A673 (cell line): ENCODE results near the gene APOA4. TPM values are rescaled to one million over a fixed set of nuclear protein-coding genes. Genes with fewer than 3 reads are reported as not detected.
A peak's percentile ranks its signal among the peaks of the same experiment; 100 is the strongest.

Experiments used
- BruUV-seq: library from RNA; stranded (reverse); fragments of 400-500 nt; replicated peaks from 2 replicates; lab custom pipeline; 2021; lab: Mats Ljungman, UMichigan
- CTCF ChIA-PET: fragments of 300-600 bp; sonication (Branson Sonifier 250); formaldehyde crosslinking; loops from one replicate; lab custom pipeline; 2022; ENCODE audit warnings: antibody characterized with exemption; lab: Charles Lee
- POLR2A ChIA-PET: fragments of 300-600 bp; sonication (Branson Sonifier 250); formaldehyde crosslinking; loops from one replicate; lab custom pipeline; 2022; ENCODE audit warnings: antibody characterized with exemption; ENCODE audit not compliant: low non-redundant PET; lab: Charles Lee
- DNase-seq: peaks from one replicate; pipeline ENCODE4 v3.0.0-alpha.2; 2015; ENCODE audit warnings: low spot score
- H3K27ac ChIP-seq: fragments of 200-600 bp; sonication (generic); 2 replicates; pipeline ENCODE4 v1.5.1; 2016; ENCODE audit warnings: mixed run types, low read depth, mild to moderate bottlenecking, mixed read lengths, antibody characterized with exemption, low read length; ENCODE audit not compliant: poor library complexity, severe bottlenecking
- H3K27me3 ChIP-seq: fragments of 200-600 bp; sonication (generic); replicated peaks from 2 replicates; pipeline ENCODE4 v1.6.1; 2017; ENCODE audit warnings: mixed run types, low read depth, mild to moderate bottlenecking, mixed read lengths, antibody characterized with exemption, low read length; ENCODE audit not compliant: insufficient read depth, poor library complexity
- H3K36me3 ChIP-seq: fragments of 200-600 bp; sonication (generic); 2 replicates; pipeline ENCODE4 v1.6.1; 2016; ENCODE audit warnings: mixed run types, mild to moderate bottlenecking, mixed read lengths, antibody characterized with exemption, low read length; ENCODE audit not compliant: insufficient read depth, poor library complexity, severe bottlenecking
- H3K4me1 ChIP-seq: fragments of 200-600 bp; sonication (generic); 2 replicates; pipeline ENCODE4 v1.6.1; 2017; ENCODE audit warnings: mixed run types, mild to moderate bottlenecking, mixed read lengths, antibody characterized with exemption, low read length; ENCODE audit not compliant: insufficient read depth, poor library complexity, severe bottlenecking
- H3K4me3 ChIP-seq: fragments of 200-600 bp; sonication (generic); 2 replicates; pipeline ENCODE4 v1.5.1; 2016; ENCODE audit warnings: low read depth, mixed run types, mild to moderate bottlenecking, mixed read lengths, low read length; ENCODE audit not compliant: poor library complexity, severe bottlenecking
- H3K9me3 ChIP-seq: fragments of 200-600 bp; sonication (generic); 2 replicates; pipeline ENCODE4 v1.6.1; 2016; ENCODE audit warnings: mixed run types, low read depth, mild to moderate bottlenecking, mixed read lengths, antibody characterized with exemption, low read length; ENCODE audit not compliant: poor library complexity, severe bottlenecking
- EZH2 ChIP-seq: fragments of 200-600 bp; sonication (generic); IDR thresholded peaks from 2 replicates; pipeline ENCODE4 v1.6.1; 2017; ENCODE audit warnings: borderline replicate concordance, low read depth, mild to moderate bottlenecking, mixed read lengths, antibody characterized with exemption, low read length; ENCODE audit not compliant: poor library complexity, severe bottlenecking
- intact Hi-C: fragments of 100-400 bp; cut with micrococcal nuclease; formaldehyde crosslinking; loops from one replicate; pipeline ENCODE4 v1.10.0; 2022; ENCODE audit not compliant: unreplicated experiment
- total RNA-seq: library from RNA; stranded (reverse); gene quantifications from 2 replicates; pipeline ENCODE4 v1.2.3, GENCODE V29; 2021
- TF ChIP-seq, protein P1 (sequence below): fragments of 300-800, 200-600 bp; sonication (generic); conservative IDR thresholded peaks from 2 replicates; pipeline ENCODE4 v1.5.1; 2017; ENCODE audit warnings: low read depth, mild to moderate bottlenecking, antibody characterized with exemption, low read length, moderate library complexity, mixed read lengths

The APOA4 gene
- total RNA-seq, 1 experiment from 2014 or later, result not detected

- Histone ChIP-seq H3K4me1 (no peaks in the 10 kb centered on the region), H3K9me3 (no peaks in the 10 kb centered on the region), H3K27me3 (no peaks in the 10 kb centered on the region), H3K36me3 (no peaks in the 10 kb centered on the region), H3K27ac (no peak overlapping the region), H3K4me3 (no peak overlapping the region)
- ChIA-PET POLR2A (interaction anchor here (0.6 kb wide), 1 partner anchor 373 kb away, joined by 3 read pairs; no protein-coding TSS in a partner anchor), CTCF (no interaction called here)
- TF ChIP-seq, protein P1, sequence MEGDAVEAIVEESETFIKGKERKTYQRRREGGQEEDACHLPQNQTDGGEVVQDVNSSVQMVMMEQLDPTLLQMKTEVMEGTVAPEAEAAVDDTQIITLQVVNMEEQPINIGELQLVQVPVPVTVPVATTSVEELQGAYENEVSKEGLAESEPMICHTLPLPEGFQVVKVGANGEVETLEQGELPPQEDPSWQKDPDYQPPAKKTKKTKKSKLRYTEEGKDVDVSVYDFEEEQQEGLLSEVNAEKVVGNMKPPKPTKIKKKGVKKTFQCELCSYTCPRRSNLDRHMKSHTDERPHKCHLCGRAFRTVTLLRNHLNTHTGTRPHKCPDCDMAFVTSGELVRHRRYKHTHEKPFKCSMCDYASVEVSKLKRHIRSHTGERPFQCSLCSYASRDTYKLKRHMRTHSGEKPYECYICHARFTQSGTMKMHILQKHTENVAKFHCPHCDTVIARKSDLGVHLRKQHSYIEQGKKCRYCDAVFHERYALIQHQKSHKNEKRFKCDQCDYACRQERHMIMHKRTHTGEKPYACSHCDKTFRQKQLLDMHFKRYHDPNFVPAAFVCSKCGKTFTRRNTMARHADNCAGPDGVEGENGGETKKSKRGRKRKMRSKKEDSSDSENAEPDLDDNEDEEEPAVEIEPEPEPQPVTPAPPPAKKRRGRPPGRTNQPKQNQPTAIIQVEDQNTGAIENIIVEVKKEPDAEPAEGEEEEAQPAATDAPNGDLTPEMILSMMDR, result no peak
- TF ChIP-seq EZH2, result no peak
- intact Hi-C loops, result no loop called here
- no TSS peak for BruUV-seq
- peak; percentile 53 for DNase-seq
Observed at GRCh38 chr11:116793772-116794097, 29.4 kb downstream of the APOA4 start.

- Histone ChIP-seq H3K27me3 (no peaks in the 10 kb centered on the region), H3K4me3 (no peak overlapping the region), H3K27ac (no peak overlapping the region), H3K9me3 (no peaks in the 10 kb centered on the region), H3K36me3 (no peaks in the 10 kb centered on the region), H3K4me1 (peaks cover 4% of the 10 kb centered on the region)
- ChIA-PET POLR2A (interaction anchor here (0.6 kb wide), 1 partner anchor 373 kb away, joined by 3 read pairs; no protein-coding TSS in a partner anchor), CTCF (no interaction called here)
- no peak for DNase-seq
- no TSS peak for BruUV-seq
- TF ChIP-seq EZH2, result no peak
- TF ChIP-seq, protein P1, result no peak
- intact Hi-C loops, result no loop called here
Observed at GRCh38 chr11:116792869-116793771, 30.0 kb downstream of the APOA4 start.

- DNase-seq, result no peak
- Histone ChIP-seq H3K27ac (no peak overlapping the region), H3K9me3 (no peaks in the 10 kb centered on the region), H3K4me3 (no peak overlapping the region), H3K36me3 (no peaks in the 10 kb centered on the region), H3K27me3 (no peaks in the 10 kb centered on the region), H3K4me1 (peaks cover 4% of the 10 kb centered on the region)
- no TSS peak for BruUV-seq
- TF ChIP-seq EZH2, result no peak
- TF ChIP-seq, protein P1, result no peak
- intact Hi-C loops, result no loop called here
- POLR2A ChIA-PET, result no interaction called here
- CTCF ChIA-PET, result interaction anchor here (1.6 to 3.0 kb wide), 3 partner anchors 44 to 434 kb away, joined by 6 to 56 read pairs (median 36); no protein-coding TSS in a partner anchor
Observed at GRCh38 chr11:116792144-116792868, 30.8 kb downstream of the APOA4 start.
